Skeletal muscle satellite cell (primary cell): ENCODE measurements around the gene TNFRSF13B.
"Not testable (repeated sequence)": the region's sequence is repeated elsewhere in the genome, so short reads cannot be mapped to it uniquely, and the experiment has no call there.

Experiments used
- H3K27me3 ChIP-seq: 2 replicates; pipeline ENCODE4 v1.7.0; 2013; ENCODE audit warnings: low read length; ENCODE audit not compliant: control insufficient read depth, insufficient read depth
- H3K36me3 ChIP-seq: 2 replicates; pipeline ENCODE4 v1.7.0; 2013; ENCODE audit warnings: mild to moderate bottlenecking, control low read depth, low read length; ENCODE audit not compliant: insufficient read depth
- H3K4me1 ChIP-seq: 2 replicates; pipeline ENCODE4 v1.7.0; 2013; ENCODE audit warnings: low read length; ENCODE audit not compliant: control insufficient read depth, insufficient read depth
- H3K4me2 ChIP-seq: 2 replicates; pipeline ENCODE4 v1.7.0; 2013; ENCODE audit warnings: mild to moderate bottlenecking, low read length
- H3K4me3 ChIP-seq: 2 replicates; pipeline ENCODE4 v1.7.0; 2013; ENCODE audit warnings: low read length
- H3K9ac ChIP-seq: 2 replicates; pipeline ENCODE4 v1.7.0; 2013; ENCODE audit warnings: mild to moderate bottlenecking, low read depth, low read length, moderate library complexity
- H3K9me3 ChIP-seq: replicated peaks from 2 replicates; pipeline ENCODE4 v1.7.0; 2013; ENCODE audit warnings: mild to moderate bottlenecking, control low read depth, low read length

TNFRSF13B gene

DNA sequence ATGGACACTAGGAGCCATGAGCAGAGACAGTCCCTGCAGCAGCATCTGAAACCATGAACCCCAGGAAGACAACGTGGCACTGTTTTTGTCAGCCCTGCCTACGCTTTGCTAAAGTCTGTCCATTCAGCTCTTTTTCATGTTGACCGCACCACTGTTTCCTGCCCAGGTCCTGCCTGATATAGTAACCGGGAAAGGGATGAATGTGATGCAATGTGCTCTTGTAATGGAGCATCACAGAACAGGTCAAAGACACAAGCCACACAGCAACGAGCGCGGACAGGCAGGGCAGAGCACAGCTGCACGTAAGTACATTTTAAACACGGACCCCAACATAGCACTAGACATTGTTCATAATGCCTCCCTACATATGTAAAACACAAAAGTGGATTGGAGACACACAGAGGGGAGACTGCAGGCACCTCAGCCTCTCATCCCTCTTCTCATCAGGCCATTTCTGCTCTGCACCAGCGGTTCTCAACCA lies 16.9 kb upstream of the TNFRSF13B start:
- H3K4me3 ChIP-seq: no peak overlapping the region
- no peak overlapping the region for H3K9ac ChIP-seq
- H3K36me3 ChIP-seq: no peaks in the 10 kb centered on the region
- peak overlapping the region; percentile 46 for H3K4me2 ChIP-seq
- H3K27me3 ChIP-seq: peaks cover 13% of the 10 kb centered on the region
- peaks cover 11% of the 10 kb centered on the region for H3K4me1 ChIP-seq
- H3K9me3 ChIP-seq: no peaks in the 10 kb centered on the region

DNA sequence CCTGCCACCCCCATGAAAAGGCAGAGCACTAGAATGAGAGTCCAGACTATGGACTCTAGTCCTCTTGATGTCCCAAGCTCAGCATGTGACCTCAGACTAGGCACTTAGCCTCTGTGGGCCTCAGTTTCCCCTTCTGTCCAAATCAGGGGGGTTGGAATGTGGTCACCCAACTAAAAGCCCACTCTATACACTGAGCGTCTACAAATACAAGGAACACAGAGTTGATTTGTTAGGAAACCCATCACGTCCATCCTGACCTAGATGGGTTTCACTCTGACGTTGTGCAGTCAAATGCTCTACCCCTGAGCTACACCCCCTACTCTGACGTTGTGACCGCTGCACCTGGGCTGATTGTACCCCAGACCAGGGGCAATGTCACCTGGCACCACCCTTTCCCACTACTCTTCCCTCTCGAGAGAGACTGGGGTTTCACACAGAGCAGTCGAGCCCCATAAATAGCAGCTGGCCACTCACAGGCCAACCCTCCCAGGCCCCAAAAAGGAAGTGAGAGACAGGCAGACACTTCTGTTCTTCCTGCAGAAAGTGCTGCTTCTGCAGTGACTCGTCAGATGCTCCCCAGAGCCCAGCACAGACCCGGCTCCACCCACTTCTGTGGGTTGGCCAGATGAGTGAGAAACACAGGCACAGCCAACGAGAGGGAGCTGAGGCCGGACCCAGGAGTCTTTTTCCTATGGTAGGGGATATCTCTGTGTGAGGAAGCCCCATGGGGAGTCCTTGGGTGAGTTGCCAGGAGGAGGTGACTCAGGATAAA lies 16.1 kb upstream of the TNFRSF13B start:
- Histone ChIP-seq H3K4me3 (no peak overlapping the region), H3K9me3 (no peaks in the 10 kb centered on the region)

GRCh38 chr17:16987066-16987829 lies 15.3 kb upstream of the TNFRSF13B start:
- Histone ChIP-seq H3K4me3 (no peak overlapping the region), H3K9ac (no peak overlapping the region), H3K9me3 (no peaks in the 10 kb centered on the region), H3K4me1 (peaks cover 11% of the 10 kb centered on the region), H3K4me2 (no peak overlapping the region), H3K27me3 (peaks cover 23% of the 10 kb centered on the region), H3K36me3 (no peaks in the 10 kb centered on the region)

More for the DNA sequence above, 16.1 kb upstream of the TNFRSF13B start:
- Histone ChIP-seq H3K36me3 (no peaks in the 10 kb centered on the region), H3K9ac (no peak overlapping the region), H3K4me1 (peaks cover 11% of the 10 kb centered on the region), H3K27me3 (peaks cover 21% of the 10 kb centered on the region), H3K4me2 (peak overlapping the region; percentile 46)

DNA sequence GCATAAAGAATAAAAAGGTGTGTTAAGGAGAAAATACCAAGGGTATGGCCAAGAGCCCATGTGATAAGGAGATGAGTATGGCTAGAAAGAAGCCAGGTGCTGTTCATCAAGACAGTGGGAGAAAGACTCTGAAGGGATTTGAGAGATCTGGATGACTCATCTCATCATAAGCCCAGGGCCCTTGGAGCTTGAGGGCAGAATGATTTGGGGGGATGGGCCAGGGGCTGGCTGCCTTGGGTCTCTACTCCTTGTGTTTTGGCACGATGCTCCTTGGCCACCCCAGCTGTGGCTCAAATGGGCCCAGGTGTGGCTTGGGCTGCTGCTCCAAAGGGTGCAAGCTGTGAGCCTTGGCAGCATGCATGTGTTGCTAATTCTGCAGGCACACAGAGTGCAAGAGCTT lies 14.5 kb upstream of the TNFRSF13B start:
- H3K27me3 ChIP-seq: peaks cover 26% of the 10 kb centered on the region
- H3K4me1 ChIP-seq: peaks cover 11% of the 10 kb centered on the region
- no peak overlapping the region for H3K4me3 ChIP-seq
- H3K9ac ChIP-seq: no peak overlapping the region
- H3K36me3 ChIP-seq: no peaks in the 10 kb centered on the region
- no peak overlapping the region for H3K4me2 ChIP-seq
- H3K9me3 ChIP-seq: no peaks in the 10 kb centered on the region

DNA sequence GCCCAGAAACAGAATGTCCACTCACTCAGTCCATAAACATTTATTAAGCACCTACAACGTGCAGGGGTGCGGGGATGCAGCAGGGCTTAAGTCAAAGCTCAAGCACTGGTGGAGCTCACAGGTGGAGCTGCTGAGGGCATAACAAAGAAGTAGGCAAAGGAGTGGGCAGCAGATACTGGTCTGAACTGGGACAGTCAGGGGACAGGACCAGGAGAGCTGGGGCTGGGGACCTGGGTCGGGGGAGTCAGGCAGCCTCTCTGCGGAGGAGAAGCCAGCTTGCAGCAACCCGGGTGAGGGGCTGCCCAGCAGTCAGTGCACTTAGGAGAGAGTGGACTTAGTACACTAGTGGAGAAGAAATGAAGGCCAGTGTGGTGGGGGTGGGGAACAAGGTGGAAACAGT lies 10.0 kb upstream of the TNFRSF13B start:
- no peak overlapping the region for H3K4me3 ChIP-seq
- H3K27me3 ChIP-seq: peaks cover 46% of the 10 kb centered on the region
- no peaks in the 10 kb centered on the region for H3K4me1 ChIP-seq

GRCh38 chr17:16980813-16981731 lies 9.2 kb upstream of the TNFRSF13B start:
- Histone ChIP-seq H3K4me3 (no peak overlapping the region), H3K9ac (no peak overlapping the region)

More for the DNA sequence above, 10.0 kb upstream of the TNFRSF13B start:
- H3K9ac ChIP-seq: no peak overlapping the region
- H3K36me3 ChIP-seq: no peaks in the 10 kb centered on the region
- no peak overlapping the region for H3K4me2 ChIP-seq
- no peaks in the 10 kb centered on the region for H3K9me3 ChIP-seq

GRCh38 chr17:16980061-16980460 lies 8.1 kb upstream of the TNFRSF13B start:
- H3K27me3 ChIP-seq: peaks cover 55% of the 10 kb centered on the region
- H3K4me1 ChIP-seq: no peaks in the 10 kb centered on the region
- no peaks in the 10 kb centered on the region for H3K9me3 ChIP-seq
- H3K4me3 ChIP-seq: no peak overlapping the region
- no peaks in the 10 kb centered on the region for H3K36me3 ChIP-seq
- no peak overlapping the region for H3K4me2 ChIP-seq
- no peak overlapping the region for H3K9ac ChIP-seq

More at GRCh38 chr17:16980813-16981731, 9.2 kb upstream of the TNFRSF13B start:
- Histone ChIP-seq H3K9me3 (no peaks in the 10 kb centered on the region), H3K4me1 (no peaks in the 10 kb centered on the region), H3K27me3 (peaks cover 52% of the 10 kb centered on the region), H3K36me3 (no peaks in the 10 kb centered on the region), H3K4me2 (no peak overlapping the region)

- H3K36me3 ChIP-seq, H3K9me3 ChIP-seq, H3K4me1 ChIP-seq, H3K4me2 ChIP-seq, H3K9ac ChIP-seq, H3K4me3 ChIP-seq: not testable (repeated sequence)
- peaks cover 54% of the 10 kb centered on the region for H3K27me3 ChIP-seq
These were observed 7.4 kb upstream of the TNFRSF13B start for GRCh38 chr17:16979237-16979823.

DNA sequence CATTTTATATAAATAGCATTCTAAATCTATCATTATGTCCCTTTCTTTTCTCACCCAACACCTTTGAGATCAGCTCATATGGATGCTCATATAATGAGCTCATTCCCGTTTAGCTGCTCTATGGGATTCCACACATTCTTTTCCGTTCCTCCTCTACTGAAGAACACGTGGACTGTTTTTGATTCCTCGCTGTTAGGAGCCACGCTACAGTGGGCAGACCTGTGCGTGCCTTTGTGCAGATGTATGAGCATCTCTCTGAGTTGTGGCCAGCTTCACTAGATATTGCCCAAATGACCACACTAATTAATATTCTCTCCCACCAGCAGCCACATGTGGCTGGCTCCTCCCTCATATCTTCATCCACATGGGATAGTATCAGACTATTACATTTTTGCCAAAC lies 6.0 kb upstream of the TNFRSF13B start:
- Histone ChIP-seq H3K4me2 (no peak overlapping the region), H3K36me3 (no peaks in the 10 kb centered on the region), H3K4me3 (no peak overlapping the region), H3K9ac (no peak overlapping the region), H3K4me1 (no peaks in the 10 kb centered on the region), H3K9me3 (no peaks in the 10 kb centered on the region), H3K27me3 (peaks cover 56% of the 10 kb centered on the region)

- Histone ChIP-seq H3K4me1 (no peaks in the 10 kb centered on the region), H3K9me3 (no peaks in the 10 kb centered on the region), H3K9ac (no peak overlapping the region), H3K4me3 (no peak overlapping the region), H3K4me2 (no peak overlapping the region), H3K36me3 (no peaks in the 10 kb centered on the region), H3K27me3 (peaks cover 55% of the 10 kb centered on the region)
These were observed 5.0 kb upstream of the TNFRSF13B start for GRCh38 chr17:16976725-16977550.
